ENCODE measurements around the gene CCDC80. TPM values are rescaled to one million over a fixed set of nuclear protein-coding genes. Genes with fewer than 3 reads are reported as not detected.

The CCDC80 gene
- total and polyA plus RNA-seq, 7 experiments from 2014 or later: 0.05 to 0.12 (median 0.08) TPM; not detected in 4

DNA sequence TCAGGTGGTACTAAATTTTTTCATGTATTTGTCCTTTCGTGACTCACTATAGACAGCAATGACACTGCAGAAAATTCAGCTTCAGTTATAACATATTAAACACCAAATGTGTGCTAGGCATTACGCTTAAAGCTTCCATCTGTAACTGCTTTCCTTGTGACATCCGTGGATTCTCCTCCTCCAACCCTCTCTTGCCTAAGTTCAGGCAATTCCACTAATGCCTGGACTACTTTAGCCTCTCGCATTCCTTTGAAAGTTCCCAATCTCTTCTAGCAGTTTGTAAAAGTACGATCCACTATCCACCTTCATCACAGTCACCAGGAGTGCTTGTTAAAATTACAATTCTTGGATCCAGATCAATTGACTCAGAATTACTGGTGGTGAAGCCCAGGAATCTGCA lies 17.7 kb downstream of the CCDC80 start:
- CTCF ChIA-PET: no interaction called here
- Histone ChIP-seq H3K4me1 (ENCODE audit: control insufficient read depth in 2 of 2, insufficient read depth in 2 of 2, low read length in 2 of 2) (no peaks in the 10 kb centered on the region), H3K4me3 (ENCODE audit: low read length) (no peak overlapping the region), H3K36me3 (ENCODE audit: control insufficient read depth in 2 of 3, insufficient read depth in 3 of 3, low read length in 3 of 3) (no peaks in the 10 kb centered on the region), H3K9me3 (ENCODE audit: control insufficient read depth in 2 of 3, low read length in 3 of 3) (no peaks in the 10 kb centered on the region), H3K27ac (ENCODE audit: low read depth, low read length) (no peak overlapping the region), H3K27me3 (ENCODE audit: control insufficient read depth in 2 of 2, insufficient read depth in 2 of 2, low read length in 2 of 2) (no peaks in the 10 kb centered on the region)
- POLR2A ChIA-PET: no interaction called here
- intact Hi-C loops (cut with micrococcal nuclease): no loop called here
- Mint-ChIP-seq H3K9me3 (peaks cover 0 to 2% (median 0%) of the 10 kb centered on the region in 11 donors), H3K27me3 (peaks cover 0 to 22% (median 10%) of the 10 kb centered on the region in 5 donors), H3K27ac (no peak overlapping the region), H3K4me3 (no peak overlapping the region), H3K36me3 (no peaks in the 10 kb centered on the region), H3K4me1 (peaks cover 0 to 2% (median 0%) of the 10 kb centered on the region in 7 donors)
- DNase-seq: no peak
- ATAC-seq: no peak

DNA sequence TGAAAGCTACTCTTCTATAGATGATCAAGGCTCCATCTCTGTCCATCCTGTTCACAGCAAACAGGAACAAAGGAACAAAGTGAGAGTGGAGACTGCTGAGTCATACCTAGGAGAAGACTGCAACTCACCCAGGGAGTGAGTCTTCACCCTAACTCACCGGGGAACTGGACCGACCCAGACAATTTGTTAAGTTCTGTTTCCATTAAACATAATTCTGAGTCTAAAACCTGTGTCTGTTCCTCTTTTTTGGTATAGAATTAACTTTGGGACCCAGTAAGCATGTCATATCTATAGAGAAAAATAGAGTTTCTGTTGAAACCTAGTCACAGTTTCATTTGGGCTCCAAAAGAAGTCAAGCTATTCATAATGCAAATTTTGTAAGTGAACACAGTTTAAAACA lies 21.6 kb downstream of the CCDC80 start:
- POLR2A ChIA-PET: interaction anchor here (0.6 kb wide), 1 partner anchor 33 kb away, joined by 3 read pairs; no protein-coding TSS in a partner anchor
- ATAC-seq: no peak

DNA sequence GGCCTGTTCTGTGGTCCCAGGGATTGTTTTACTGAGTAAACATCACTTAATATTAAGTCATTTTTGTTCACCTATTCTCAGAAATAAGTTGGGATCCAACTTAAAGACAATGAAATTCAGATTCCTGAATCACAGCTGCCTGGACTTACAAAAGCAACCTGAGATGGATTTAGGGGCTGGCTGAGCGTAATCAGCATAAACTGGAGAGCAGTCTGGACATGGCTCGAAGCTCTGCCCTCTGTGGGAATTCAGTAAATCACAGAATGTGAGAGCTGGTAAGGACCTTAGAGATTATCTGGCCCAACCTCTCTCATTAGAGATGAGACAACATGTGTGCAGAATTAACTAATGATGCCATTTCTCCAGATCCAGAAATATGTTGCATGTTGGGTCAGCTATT lies 23.7 kb downstream of the CCDC80 start:
- no peak overlapping the region for H3K27ac ChIP-seq (ENCODE audit: low read depth, low read length)
- intact Hi-C loops (cut with micrococcal nuclease): no loop called here
- Mint-ChIP-seq H3K27me3 (peaks cover 0 to 10% (median 4%) of the 10 kb centered on the region in 5 donors), H3K9me3 (peaks cover 0 to 2% (median 0%) of the 10 kb centered on the region in 11 donors), H3K4me3 (no peak overlapping the region), H3K4me1 (peaks cover 0 to 5% (median 0%) of the 10 kb centered on the region in 7 donors), H3K36me3 (peaks cover 0 to 5% (median 0%) of the 10 kb centered on the region in 5 donors), H3K27ac (no peak overlapping the region)
- ChIA-PET CTCF (no interaction called here), POLR2A (interaction anchor here (0.6 kb wide), 1 partner anchor 1009 kb away, joined by 3 read pairs; no protein-coding TSS in a partner anchor)
- no peaks in the 10 kb centered on the region for H3K27me3 ChIP-seq (ENCODE audit: control insufficient read depth in 2 of 2, insufficient read depth in 2 of 2, low read length in 2 of 2)
- no peaks in the 10 kb centered on the region for H3K4me1 ChIP-seq (ENCODE audit: control insufficient read depth in 2 of 2, insufficient read depth in 2 of 2, low read length in 2 of 2)
- no peaks in the 10 kb centered on the region for H3K9me3 ChIP-seq (ENCODE audit: control insufficient read depth in 2 of 3, low read length in 3 of 3)
- ATAC-seq (no peak), DNase-seq (no peak)
- H3K36me3 ChIP-seq (ENCODE audit: control insufficient read depth in 2 of 3, insufficient read depth in 3 of 3, low read length in 3 of 3): no peaks in the 10 kb centered on the region
- H3K4me3 ChIP-seq (ENCODE audit: low read length): no peak overlapping the region

More for the DNA sequence above, 21.6 kb downstream of the CCDC80 start:
- CTCF ChIA-PET: no interaction called here
- intact Hi-C loops (cut with micrococcal nuclease): no loop called here
- Mint-ChIP-seq H3K4me3 (no peak overlapping the region), H3K27me3 (peaks cover 0 to 15% (median 10%) of the 10 kb centered on the region in 5 donors), H3K27ac (no peak overlapping the region), H3K36me3 (peaks cover 0 to 5% (median 0%) of the 10 kb centered on the region in 5 donors), H3K4me1 (peaks cover 0 to 5% (median 0%) of the 10 kb centered on the region in 7 donors), H3K9me3 (peaks cover 0 to 2% (median 0%) of the 10 kb centered on the region in 11 donors)
- H3K9me3 ChIP-seq (ENCODE audit: control insufficient read depth in 2 of 3, low read length in 3 of 3): no peaks in the 10 kb centered on the region
- DNase-seq: no peak
- H3K27me3 ChIP-seq (ENCODE audit: control insufficient read depth in 2 of 2, insufficient read depth in 2 of 2, low read length in 2 of 2): no peaks in the 10 kb centered on the region
- H3K4me3 ChIP-seq (ENCODE audit: low read length): no peak overlapping the region
- no peak overlapping the region for H3K27ac ChIP-seq (ENCODE audit: low read depth, low read length)
- no peaks in the 10 kb centered on the region for H3K36me3 ChIP-seq (ENCODE audit: control insufficient read depth in 2 of 3, insufficient read depth in 3 of 3, low read length in 3 of 3)
- H3K4me1 ChIP-seq (ENCODE audit: control insufficient read depth in 2 of 2, insufficient read depth in 2 of 2, low read length in 2 of 2): no peaks in the 10 kb centered on the region

DNA sequence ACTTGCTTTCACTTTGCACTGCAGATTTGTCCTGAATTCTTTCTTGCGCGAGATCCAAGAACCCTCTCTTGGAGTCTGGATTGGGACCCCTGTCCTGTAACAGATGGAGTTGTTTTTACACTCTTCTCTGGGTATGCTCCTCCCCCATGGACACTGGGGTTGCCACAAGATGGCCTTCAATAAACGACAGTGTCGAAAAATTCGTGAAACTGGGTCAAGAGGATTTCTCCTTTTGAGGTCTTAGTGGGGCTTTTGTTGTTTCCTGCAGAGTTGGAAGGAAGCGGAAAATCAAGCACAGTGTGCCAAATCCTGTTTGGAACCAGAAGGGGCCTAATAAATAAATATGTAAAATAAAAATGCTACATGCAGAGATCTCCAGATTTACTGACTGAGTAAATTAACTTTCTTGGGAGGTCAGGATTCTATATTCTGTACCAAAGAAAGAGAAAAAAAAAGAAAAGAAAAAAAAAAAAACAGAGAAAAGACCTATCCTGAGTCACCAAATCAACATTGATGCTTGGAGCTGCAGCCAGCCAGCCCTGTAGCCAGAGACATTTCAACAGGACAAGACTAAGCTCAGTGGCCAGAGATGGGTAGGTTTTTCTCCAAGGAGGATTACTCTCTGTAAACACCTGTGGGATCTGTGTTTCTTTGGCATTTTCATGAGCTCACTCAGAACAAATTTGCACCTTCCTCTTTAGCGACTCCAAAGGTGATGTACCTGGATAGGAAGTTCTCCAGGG lies 24.8 kb downstream of the CCDC80 start:
- H3K27me3 ChIP-seq (ENCODE audit: control insufficient read depth in 2 of 2, insufficient read depth in 2 of 2, low read length in 2 of 2): no peaks in the 10 kb centered on the region
- H3K27ac Mint-ChIP-seq: no peak overlapping the region
- H3K4me1 ChIP-seq (ENCODE audit: control insufficient read depth in 2 of 2, insufficient read depth in 2 of 2, low read length in 2 of 2): no peaks in the 10 kb centered on the region
- H3K27me3 Mint-ChIP-seq: peaks cover 0 to 10% (median 3%) of the 10 kb centered on the region in 5 donors
- no peaks in the 10 kb centered on the region for H3K36me3 ChIP-seq (ENCODE audit: control insufficient read depth in 2 of 3, insufficient read depth in 3 of 3, low read length in 3 of 3)
- peaks cover 0 to 5% (median 0%) of the 10 kb centered on the region in 7 donors for H3K4me1 Mint-ChIP-seq
- no peaks in the 10 kb centered on the region for H3K9me3 ChIP-seq (ENCODE audit: control insufficient read depth in 2 of 3, low read length in 3 of 3)
- DNase-seq: no peak
- ChIA-PET CTCF (no interaction called here), POLR2A (no interaction called here)
- no peak for ATAC-seq
- H3K27ac ChIP-seq (ENCODE audit: low read depth, low read length): no peak overlapping the region
- H3K36me3 Mint-ChIP-seq: peaks cover 0 to 5% (median 0%) of the 10 kb centered on the region in 5 donors
- H3K4me3 Mint-ChIP-seq: no peak overlapping the region
- no peak overlapping the region for H3K4me3 ChIP-seq (ENCODE audit: low read length)
- H3K9me3 Mint-ChIP-seq: peaks cover 0 to 1% (median 0%) of the 10 kb centered on the region in 11 donors
- intact Hi-C loops (cut with micrococcal nuclease): no loop called here

DNA sequence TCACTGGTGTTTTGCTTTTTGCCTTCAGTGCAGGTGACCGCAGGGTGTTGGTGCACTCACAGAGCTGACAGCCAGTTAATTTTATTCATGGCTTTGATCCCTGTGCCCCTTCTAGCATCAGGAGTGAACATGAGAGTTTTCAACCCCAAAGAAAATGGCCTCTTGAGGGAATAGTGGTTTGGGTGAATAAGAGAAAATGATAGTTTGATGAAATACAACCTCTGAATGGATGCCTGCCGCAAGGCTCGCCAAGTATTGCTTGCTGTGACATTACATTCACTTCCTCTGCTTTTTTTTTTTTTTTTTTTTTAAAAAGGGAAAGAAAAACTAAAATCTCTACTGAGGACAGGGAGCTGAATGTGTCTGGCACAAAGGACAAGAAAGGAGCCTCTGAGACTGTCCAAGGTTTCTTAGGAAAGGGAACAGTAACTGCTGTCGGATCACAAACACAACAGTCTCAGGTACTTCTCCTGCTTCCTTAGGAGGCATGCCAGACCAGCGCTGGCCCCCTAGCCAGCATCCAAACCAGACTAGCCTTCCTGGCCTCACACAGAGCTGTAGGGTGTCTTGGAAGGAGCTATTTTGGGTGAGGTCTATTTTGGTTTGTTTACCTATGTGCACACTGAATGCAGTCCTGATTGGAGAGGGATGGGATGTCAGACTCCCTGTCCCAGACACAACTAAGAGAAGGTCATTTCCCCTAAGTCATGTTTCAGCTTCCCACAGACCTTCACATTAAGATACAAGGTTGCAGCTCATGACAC lies 29.0 kb downstream of the CCDC80 start:
- H3K36me3 ChIP-seq (ENCODE audit: control insufficient read depth in 2 of 3, insufficient read depth in 3 of 3, low read length in 3 of 3): no peaks in the 10 kb centered on the region
- Mint-ChIP-seq H3K9me3 (no peaks in the 10 kb centered on the region), H3K27me3 (peaks cover 6 to 28% (median 17%) of the 10 kb centered on the region in 5 donors), H3K4me1 (peaks cover 0 to 3% (median 0%) of the 10 kb centered on the region in 7 donors), H3K27ac (no peak overlapping the region), H3K4me3 (no peak overlapping the region), H3K36me3 (peaks cover 0 to 5% (median 0%) of the 10 kb centered on the region in 5 donors)
- ChIA-PET CTCF (no interaction called here), POLR2A (no interaction called here)
- no peak overlapping the region for H3K27ac ChIP-seq (ENCODE audit: low read depth, low read length)
- no peak overlapping the region for H3K4me3 ChIP-seq (ENCODE audit: low read length)
- H3K27me3 ChIP-seq (ENCODE audit: control insufficient read depth in 2 of 2, insufficient read depth in 2 of 2, low read length in 2 of 2): no peaks in the 10 kb centered on the region
- no peaks in the 10 kb centered on the region for H3K9me3 ChIP-seq (ENCODE audit: control insufficient read depth in 2 of 3, low read length in 3 of 3)
- H3K4me1 ChIP-seq (ENCODE audit: control insufficient read depth in 2 of 2, insufficient read depth in 2 of 2, low read length in 2 of 2): no peaks in the 10 kb centered on the region
- intact Hi-C loops (cut with micrococcal nuclease): no loop called here
- ATAC-seq (no peak), DNase-seq (no peak)

DNA sequence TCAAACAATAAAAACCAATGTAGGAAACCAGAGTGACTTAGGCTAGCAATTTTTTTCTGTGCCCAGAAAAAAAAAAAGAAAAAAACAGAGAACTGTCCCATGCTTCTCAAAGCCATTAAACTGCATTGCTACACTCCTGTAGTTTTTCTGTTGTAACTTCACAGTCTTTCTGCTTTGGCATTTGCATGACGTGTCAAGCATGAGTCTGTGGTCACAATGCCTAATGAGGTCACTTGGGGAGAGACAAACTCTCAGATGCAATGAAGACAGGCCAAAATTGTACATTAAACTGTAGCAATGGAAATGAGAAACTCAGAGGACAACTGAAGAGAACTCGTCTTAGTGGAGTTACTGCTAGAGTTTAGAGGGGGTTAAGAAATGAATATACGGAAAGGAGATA lies 30.8 kb downstream of the CCDC80 start:
- CTCF ChIA-PET: no interaction called here
- no peaks in the 10 kb centered on the region for H3K36me3 Mint-ChIP-seq
- no peak overlapping the region for H3K27ac Mint-ChIP-seq
- H3K9me3 Mint-ChIP-seq: no peaks in the 10 kb centered on the region
- peaks cover 11 to 32% (median 17%) of the 10 kb centered on the region in 5 donors for H3K27me3 Mint-ChIP-seq
- no peaks in the 10 kb centered on the region for H3K27me3 ChIP-seq (ENCODE audit: control insufficient read depth in 2 of 2, insufficient read depth in 2 of 2, low read length in 2 of 2)
- H3K36me3 ChIP-seq (ENCODE audit: control insufficient read depth in 2 of 3, insufficient read depth in 3 of 3, low read length in 3 of 3): no peaks in the 10 kb centered on the region
- H3K9me3 ChIP-seq (ENCODE audit: control insufficient read depth in 2 of 3, low read length in 3 of 3): no peaks in the 10 kb centered on the region
- H3K4me1 ChIP-seq (ENCODE audit: control insufficient read depth in 2 of 2, insufficient read depth in 2 of 2, low read length in 2 of 2): no peaks in the 10 kb centered on the region
- peaks cover 0 to 5% (median 0%) of the 10 kb centered on the region in 7 donors for H3K4me1 Mint-ChIP-seq
- intact Hi-C loops (cut with micrococcal nuclease): no loop called here
- no peak overlapping the region for H3K27ac ChIP-seq (ENCODE audit: low read depth, low read length)
- no peak overlapping the region for H3K4me3 ChIP-seq (ENCODE audit: low read length)
- POLR2A ChIA-PET: no interaction called here
- ATAC-seq (no peak), DNase-seq (no peak)
- H3K4me3 Mint-ChIP-seq: no peak overlapping the region

Data from naive thymus-derived CD4-positive, alpha-beta T cell (primary cell).